Ovary (tissue), 3 donors: ENCODE data around the gene SGO2.

Experiments used
- CTCF ChIP-seq, 3 donors: fragments of 450-650 bp in 2 of 3; fragments of 200-600 bp in 1 of 3; IDR thresholded peaks; one replicate each; pipeline versions ENCODE4 v1.5.1 to v1.8.0; 2016 to 2022; ENCODE audit warnings: antibody characterized with exemption in 3 of 3, mild to moderate bottlenecking in 1 of 3
- EP300 ChIP-seq: sonication (generic); formaldehyde crosslinking; IDR thresholded peaks from one replicate; pipeline ENCODE4 v1.6.1; 2017; ENCODE audit warnings: antibody characterized with exemption
- POLR2A ChIP-seq: fragments of 450-650 bp; IDR thresholded peaks from one replicate; pipeline ENCODE4 v1.6.1; 2017; ENCODE audit warnings: antibody characterized with exemption, mild to moderate bottlenecking, moderate library complexity
- donor health status: DM: no; HTN: no; CAD: no.

GRCh38 chr2:200588076-200588678, 62.2 kb downstream of the SGO2 start:
- TF ChIP-seq POLR2A, result no peak
- no peak for TF ChIP-seq EP300
- TF ChIP-seq CTCF (IDR thresholded peaks at IDR 0.05), result no peak
